GM12872 (cell line): ENCODE measurements around the gene DUSP8.

ENCODE experiments used
- TF ChIP-seq, protein P1 (sequence below): IDR thresholded peaks from 3 replicates; pipeline ENCODE4 v1.5.1; 2011; ENCODE audit warnings: low read depth, mild to moderate bottlenecking, low read length, moderate library complexity; ENCODE audit not compliant: insufficient read depth

Gene DUSP8

DNA sequence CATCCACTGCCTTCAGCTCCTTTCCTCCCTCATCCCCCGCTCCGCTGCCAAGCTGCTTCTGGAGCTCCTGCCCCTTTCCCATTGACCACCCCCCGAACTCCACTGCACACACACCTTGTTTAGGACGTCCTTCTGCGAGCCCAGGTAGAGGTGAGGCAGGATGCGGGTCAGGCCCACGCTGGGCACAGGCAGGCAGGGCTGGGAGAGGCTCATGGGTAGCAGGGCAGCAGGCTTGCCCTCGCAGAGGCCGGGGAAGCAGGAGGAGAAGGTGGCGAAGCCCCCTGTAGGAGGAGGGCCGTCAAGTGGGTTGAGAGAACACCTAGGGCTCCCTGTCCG, 13.3 kb downstream of the DUSP8 start:
- TF ChIP-seq, protein P1, sequence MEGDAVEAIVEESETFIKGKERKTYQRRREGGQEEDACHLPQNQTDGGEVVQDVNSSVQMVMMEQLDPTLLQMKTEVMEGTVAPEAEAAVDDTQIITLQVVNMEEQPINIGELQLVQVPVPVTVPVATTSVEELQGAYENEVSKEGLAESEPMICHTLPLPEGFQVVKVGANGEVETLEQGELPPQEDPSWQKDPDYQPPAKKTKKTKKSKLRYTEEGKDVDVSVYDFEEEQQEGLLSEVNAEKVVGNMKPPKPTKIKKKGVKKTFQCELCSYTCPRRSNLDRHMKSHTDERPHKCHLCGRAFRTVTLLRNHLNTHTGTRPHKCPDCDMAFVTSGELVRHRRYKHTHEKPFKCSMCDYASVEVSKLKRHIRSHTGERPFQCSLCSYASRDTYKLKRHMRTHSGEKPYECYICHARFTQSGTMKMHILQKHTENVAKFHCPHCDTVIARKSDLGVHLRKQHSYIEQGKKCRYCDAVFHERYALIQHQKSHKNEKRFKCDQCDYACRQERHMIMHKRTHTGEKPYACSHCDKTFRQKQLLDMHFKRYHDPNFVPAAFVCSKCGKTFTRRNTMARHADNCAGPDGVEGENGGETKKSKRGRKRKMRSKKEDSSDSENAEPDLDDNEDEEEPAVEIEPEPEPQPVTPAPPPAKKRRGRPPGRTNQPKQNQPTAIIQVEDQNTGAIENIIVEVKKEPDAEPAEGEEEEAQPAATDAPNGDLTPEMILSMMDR: no peak

DNA sequence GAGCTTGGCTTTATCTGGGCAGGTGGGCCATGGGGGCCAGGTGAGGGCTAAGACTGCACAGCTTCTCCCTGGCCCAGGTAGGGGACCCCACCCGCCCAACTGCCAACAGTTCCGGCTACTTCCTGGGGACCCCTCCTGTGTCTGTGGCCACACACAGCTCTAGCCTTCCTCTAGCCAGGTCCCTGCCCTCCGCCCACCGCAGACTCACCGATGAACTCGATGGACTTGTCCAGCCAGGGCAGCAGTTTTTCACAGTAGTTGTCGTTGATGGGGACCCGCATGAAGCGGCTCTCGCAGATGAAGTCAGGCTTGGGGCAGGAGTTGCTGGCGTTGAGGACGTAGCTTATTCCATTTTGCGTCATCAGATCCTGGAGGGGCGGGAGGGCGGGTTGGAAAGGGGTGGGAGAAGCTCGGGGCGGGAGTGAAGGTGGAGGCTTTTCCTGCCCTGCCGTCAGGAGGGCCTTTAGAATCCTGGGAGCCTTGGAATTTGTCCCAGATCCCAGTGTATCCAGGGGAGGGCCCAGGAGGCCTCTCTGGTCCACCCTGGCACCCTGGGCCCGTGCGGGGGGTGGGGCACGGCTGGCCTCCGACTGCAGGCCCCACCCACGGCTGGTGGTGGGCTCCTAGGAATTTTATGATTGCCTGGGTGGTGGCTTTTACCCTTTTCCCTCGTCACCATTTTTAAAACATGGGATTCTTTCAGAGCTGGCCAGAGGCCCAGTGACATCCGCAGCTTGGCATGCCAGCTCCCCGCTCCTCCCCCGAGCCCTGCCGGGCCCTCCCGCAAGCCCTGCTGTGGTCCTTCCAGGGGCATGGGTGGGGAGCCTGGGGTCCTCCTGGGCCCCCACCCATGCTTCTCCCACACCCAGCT, 13.9 kb downstream of the DUSP8 start:
- TF ChIP-seq, protein P1: no peak

DNA sequence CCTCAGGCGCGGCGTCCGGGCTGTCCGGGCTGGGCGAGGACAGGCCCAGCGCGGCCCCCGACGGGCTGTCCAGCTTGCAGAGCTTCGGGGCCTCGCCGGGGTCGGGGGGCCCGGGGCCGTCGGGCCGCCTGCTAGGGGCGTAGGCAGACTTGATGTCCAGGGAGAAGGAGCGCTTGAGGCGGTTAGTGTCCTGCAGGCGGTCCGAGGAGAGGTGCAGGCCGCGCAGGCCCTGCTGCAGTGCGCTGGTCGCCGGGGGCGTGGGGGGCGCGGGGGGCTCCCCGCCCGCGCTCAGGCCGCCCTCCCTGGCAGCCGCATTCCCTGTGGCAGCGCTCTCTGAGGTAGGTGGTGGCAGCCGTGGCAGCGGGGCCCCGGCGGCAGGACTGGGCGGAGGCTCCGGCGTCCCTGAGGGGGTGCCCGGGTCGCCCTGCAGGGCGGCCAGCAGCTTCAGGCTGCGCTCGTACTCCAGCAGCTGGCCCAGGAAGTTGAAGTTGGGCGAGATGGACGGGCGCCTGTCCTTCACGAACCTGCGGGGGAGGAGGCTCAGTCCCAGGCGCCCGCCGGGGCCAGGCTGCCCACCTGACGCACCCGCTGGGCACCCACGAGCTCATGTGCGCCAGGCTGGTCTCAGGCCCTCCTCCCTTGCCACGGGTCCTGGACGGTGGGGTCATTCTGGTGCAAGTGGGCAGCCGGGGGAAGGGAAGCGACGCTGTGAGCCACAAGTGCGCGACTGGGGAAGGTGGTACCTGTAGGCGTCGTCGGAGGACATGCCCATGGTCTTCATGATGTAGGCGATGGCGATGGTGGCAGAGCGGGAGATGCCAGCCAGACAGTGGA, 14.8 kb downstream of the DUSP8 start:
- TF ChIP-seq, protein P1: no peak

DNA sequence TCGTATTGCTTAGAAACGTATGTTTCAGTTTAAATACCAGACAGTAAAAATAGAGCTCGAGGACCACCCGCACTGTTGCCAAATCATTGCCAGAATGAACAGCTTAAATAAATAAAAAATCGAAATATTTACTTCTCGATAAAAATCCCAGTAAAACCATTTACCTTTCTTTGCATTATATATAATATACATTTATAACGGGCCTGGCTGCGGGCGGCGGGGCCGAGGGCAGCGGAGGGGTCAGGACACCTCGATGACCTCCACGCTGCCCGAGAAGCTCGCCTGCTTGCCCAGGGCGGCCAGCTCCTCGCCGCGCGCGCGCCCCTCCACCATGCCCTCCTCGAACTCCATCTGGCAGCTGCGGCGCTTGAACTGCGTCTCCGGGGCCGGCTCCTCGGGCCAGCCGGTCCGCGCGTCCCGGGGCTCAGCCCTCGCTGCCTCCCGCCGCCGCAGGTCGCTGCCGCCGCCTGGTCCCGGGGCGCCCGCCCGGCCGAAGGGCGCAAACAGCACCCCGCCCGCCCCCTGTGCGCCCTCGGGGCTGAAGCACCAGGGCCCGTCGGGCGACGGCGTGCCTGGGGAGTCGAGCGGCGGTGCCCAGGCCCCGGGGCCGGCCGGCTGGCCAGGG, 15.7 kb downstream of the DUSP8 start:
- TF ChIP-seq, protein P1: no peak

DNA sequence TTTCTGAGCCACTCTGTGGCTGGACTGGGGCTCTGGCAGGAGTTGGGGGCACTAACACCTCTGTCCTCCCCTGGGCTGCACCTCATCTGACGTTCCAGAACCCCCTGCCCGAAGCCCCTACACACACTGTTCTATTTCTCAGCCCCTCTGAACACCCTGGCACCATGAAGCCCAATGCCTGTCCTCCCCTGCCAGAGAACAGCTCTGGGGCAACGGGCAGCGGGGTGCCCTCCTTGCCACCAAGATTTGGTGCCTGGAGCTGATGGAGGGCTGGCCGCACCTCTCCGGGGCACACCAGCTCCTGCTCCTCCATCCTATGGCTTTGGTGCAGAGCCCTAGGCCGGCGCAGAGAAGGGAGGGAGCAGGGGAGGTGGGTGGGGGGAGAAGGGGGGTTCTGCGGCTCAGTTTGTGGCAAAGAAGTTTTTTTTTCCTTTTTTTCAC, 16.3 kb downstream of the DUSP8 start:
- TF ChIP-seq, protein P1: no peak

DNA sequence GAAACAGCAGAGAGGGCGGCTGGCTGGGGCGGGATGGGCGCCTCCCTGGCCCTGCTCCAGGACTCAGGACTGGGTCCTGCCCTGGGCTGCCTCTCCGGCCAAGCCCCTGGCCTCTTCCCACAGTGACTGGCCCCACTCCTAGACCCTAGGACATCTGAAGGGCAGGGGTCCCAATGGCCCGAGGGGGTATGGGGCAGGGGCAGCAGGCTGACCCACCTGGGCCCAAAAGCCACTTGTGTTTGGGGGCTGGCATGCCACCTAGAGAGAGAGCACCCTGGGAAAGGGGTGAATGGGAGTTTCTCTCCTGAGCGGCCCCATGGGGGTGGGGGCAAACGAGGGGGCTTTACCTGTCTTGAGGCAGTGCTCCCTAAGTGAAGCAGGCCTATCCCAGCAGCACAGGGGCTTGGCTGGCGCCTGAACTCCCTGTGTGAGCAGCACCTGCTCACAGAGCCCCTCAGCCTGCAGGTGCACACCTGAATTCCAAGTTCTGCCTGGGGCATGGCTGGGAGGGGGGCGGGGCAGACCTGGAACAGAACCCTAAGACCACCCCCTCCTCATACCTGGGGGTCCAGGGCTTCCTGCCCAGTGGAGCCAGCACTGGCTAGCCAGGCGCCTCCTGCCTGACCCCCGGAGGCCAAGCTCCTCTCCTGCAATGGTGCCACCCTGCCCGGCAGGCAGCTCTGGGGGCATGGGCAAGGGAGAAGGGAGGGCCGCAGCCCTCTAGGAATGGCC, 16.9 kb downstream of the DUSP8 start:
- TF ChIP-seq, protein P1: no peak
